SK-N-MC (cell line): ENCODE data around the gene RMI2.
A peak's percentile ranks its signal among the peaks of the same experiment; 100 is the strongest.

Source experiments
- DNase-seq: peaks from one replicate; pipeline ENCODE4 v3.0.0-alpha.2; 2011; ENCODE audit warnings: low read depth, low spot score
- H3K27ac ChIP-seq: fragments of 200-600 bp; sonication (generic); 2 replicates; pipeline ENCODE4 v1.5.1; 2016; ENCODE audit warnings: mixed run types
- H3K36me3 ChIP-seq: fragments of 200-600 bp; sonication (generic); 2 replicates; pipeline ENCODE4 v1.6.1; 2017; ENCODE audit warnings: antibody characterized with exemption, low read length, mixed read lengths; ENCODE audit not compliant: insufficient read depth
- H3K4me3 ChIP-seq: fragments of 200-600 bp; sonication (generic); 2 replicates; pipeline ENCODE4 v1.5.1; 2016
- H3K9ac ChIP-seq: fragments of 200-600 bp; sonication (generic); 2 replicates; pipeline ENCODE4 v1.8.0; 2017; ENCODE audit warnings: mixed run types, mixed read lengths; ENCODE audit not compliant: insufficient read length
- H3K9me3 ChIP-seq: fragments of 200-600 bp; sonication (generic); 2 replicates; pipeline ENCODE4 v1.6.1; 2017; ENCODE audit warnings: low read depth, mild to moderate bottlenecking, antibody characterized with exemption, low read length, moderate library complexity, mixed read lengths
- EZH2 ChIP-seq: fragments of 200-600 bp; sonication (generic); IDR thresholded peaks from one replicate; pipeline ENCODE4 v1.6.1; 2017; ENCODE audit warnings: antibody characterized with exemption
- FOXP2 ChIP-seq: optimal IDR thresholded peaks from 2 replicates; pipeline ENCODE3; 2011; ENCODE audit warnings: mild to moderate bottlenecking, moderate library complexity; ENCODE audit not compliant: insufficient read depth; ENCODE audit errors: extremely low read length, control extremely low read depth
- POLR2AphosphoS5 ChIP-seq: IDR thresholded peaks from 2 replicates; pipeline ENCODE4 v1.6.1; 2012; ENCODE audit warnings: mild to moderate bottlenecking, low read depth, low read length, borderline replicate concordance

Gene RMI2

DNA sequence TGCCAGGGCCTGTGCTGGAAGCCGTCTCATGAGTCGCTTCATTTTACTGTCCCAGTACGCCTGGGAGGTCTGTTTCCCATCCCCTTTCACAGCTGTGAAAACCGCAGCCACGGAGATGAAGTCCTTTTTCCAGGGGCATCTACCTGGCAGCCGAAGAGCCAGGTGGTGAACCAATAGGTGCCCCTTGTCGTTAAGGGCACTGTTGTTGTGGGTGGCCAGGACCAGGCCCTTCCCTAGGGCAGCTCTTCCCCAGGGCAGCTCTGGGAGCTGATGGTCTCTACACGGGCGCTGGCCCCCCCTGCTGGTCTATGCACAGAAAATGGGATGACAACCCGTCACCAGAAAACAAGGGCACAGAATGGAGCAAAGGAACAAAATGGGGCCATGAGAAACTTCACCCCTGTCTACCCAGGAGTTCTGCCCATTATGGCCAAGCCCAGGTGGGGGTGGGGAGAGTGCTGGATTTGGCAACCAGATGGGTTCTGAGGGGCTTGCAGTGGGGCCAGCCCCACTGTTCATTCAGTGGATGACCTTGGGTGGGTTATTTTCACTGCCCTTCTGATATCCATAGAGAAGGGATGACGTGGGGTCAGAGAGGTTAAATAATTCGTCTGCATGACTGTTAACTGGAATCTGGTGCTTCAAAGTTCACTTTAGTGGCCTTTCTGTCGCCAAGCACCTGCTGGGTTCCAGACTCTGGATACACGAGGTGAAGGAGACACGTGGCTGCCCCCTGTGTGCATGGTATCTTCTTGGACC is 11.5 kb downstream of the RMI2 start:
- Histone ChIP-seq H3K9ac (no peak overlapping the region), H3K4me3 (no peak overlapping the region), H3K36me3 (peaks cover 12% of the 10 kb centered on the region; the same call in 1 of the 2 replicates), H3K9me3 (no peaks in the 10 kb centered on the region), H3K27ac (no peak overlapping the region)
- TF ChIP-seq FOXP2 (no peak), EZH2 (no peak), POLR2AphosphoS5 (no peak)
- DNase-seq = no peak

DNA sequence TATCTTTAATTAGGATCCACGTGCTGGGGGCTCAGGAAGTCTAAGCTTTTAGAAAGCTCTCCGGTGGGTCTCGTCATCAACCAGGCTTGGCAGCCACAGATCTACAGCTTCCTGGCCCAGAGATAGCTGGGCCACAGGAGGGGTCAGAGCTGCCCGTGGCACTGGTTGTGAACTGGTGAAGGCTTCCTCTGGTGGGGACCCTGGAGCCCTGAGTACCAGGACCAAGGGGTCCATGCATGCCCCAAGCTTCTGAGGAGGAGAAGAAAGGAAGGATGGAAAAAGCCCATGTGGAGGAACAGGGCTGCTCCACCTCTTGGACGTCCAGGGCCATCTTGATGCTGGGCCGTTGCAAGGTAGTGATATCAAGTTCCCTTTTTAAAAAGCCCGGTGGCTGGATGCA is 13.3 kb downstream of the RMI2 start:
- TF ChIP-seq FOXP2 = no peak
- TF ChIP-seq EZH2 = no peak
- no peak for TF ChIP-seq POLR2AphosphoS5
- Histone ChIP-seq H3K27ac (no peak overlapping the region), H3K9ac (no peak overlapping the region), H3K9me3 (no peaks in the 10 kb centered on the region), H3K4me3 (no peak overlapping the region), H3K36me3 (peaks cover 4% of the 10 kb centered on the region; the same call in 1 of the 2 replicates)
- DNase-seq = no peak

DNA sequence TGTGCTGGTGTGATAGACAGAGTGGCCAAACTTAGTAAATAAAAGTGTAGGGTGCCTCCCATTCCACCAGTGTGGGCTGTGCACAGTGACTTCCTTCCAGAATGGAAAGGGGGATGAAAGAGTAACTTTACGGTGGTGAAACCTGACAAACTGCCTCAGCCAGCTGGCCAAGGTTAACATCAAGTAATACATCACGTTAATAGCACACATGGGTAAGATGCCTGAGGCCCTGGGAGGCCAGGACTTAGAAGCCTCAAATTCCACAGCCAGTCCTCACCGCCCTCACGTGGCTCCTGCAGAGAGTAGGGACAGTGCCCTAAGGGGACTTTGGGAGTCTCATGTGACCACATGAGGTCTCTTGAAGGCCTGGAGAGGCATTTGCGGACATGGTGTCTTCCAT is 14.1 kb downstream of the RMI2 start:
- H3K9me3 ChIP-seq = no peaks in the 10 kb centered on the region
- H3K9ac ChIP-seq = no peak overlapping the region
- H3K36me3 ChIP-seq = no peaks in the 10 kb centered on the region
- peak overlapping the region; percentile 96 for H3K27ac ChIP-seq
- DNase-seq = no peak
- no peak overlapping the region for H3K4me3 ChIP-seq
- TF ChIP-seq EZH2 = no peak
- TF ChIP-seq FOXP2 = no peak
- no peak for TF ChIP-seq POLR2AphosphoS5

DNA sequence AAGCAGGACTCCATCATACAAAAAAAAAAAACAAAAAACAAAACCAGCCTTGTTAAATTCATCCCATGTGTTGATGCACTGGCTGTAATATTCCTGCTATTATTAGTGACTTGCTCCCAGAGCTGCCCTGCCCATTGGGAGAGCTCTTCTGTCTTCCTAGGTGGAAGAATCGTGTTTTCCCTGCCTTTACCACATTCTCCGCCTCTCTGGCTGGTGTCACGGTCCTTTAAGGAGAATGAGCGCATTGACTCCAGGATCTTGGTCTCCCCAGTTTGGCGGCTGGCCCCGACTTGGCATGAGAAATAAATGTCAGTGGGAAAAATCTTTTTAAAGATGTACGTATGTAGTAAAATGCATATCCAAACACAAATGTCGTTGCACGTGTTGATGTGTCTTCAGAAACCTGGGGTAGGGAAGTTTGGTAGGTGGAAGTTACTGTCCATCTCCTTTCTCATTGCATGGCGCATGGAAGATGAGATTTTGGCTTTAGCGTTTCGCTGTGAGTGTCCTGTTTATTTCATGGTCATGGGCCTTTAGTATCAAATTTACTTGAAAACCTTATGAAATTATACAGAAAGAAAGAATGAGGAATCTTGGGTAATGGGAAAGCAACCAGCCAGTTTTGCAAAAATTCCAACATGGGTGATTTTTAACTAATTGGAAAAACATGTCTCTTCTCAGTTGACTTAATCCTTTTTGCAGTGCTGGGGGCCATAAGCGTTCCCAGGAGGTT is 15.5 kb downstream of the RMI2 start:
- no peaks in the 10 kb centered on the region for H3K9me3 ChIP-seq
- peak overlapping the region; percentile 75 for H3K4me3 ChIP-seq
- no peaks in the 10 kb centered on the region for H3K36me3 ChIP-seq
- TF ChIP-seq FOXP2 (no peak), POLR2AphosphoS5 (no peak; the same call in 1 of the 2 replicates), EZH2 (no peak)
- H3K9ac ChIP-seq = peak overlapping the region; percentile 55
- DNase-seq = peak; percentile 72
- peak overlapping the region; percentile 96 for H3K27ac ChIP-seq

DNA sequence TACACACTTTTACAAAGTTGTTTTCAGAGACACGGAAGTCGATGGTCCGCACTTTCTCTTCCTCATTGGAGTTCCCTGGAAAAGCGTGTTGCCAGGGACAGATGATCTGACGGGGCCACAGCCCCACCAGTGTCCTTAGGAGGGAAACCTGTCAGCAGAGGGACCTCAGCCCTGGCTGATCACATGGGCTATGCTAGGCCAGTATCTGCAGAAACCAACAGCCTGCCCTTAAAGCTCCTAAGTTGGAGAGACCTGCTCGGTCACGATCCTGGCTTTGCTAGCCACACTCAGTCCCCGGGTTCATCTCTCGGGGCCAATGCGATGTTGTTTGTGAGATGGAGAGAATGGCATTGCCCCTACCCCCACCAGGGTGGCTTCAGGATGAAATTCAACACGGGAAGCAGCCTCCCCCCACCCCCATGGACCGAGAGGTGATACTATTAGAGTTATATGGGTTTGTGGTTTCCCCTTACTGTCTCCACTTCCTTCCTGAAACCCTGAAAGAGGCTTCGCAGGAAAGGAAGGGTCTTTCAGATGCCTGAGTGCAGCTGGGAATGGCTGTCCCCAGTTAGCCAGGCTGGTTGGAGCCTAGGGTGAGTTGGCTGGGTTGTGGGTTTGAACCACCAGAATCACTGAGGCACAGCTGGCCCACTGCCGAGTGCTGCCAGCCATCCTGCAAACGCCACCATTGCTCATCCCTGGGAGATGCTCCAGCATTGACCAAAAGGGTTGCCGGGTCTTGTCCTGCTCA is 16.6 kb downstream of the RMI2 start:
- Histone ChIP-seq H3K27ac (peak overlapping the region; percentile 96), H3K9me3 (no peaks in the 10 kb centered on the region), H3K9ac (peak overlapping the region; percentile 54), H3K36me3 (no peaks in the 10 kb centered on the region), H3K4me3 (peak overlapping the region; percentile 75)
- no peak for DNase-seq
- TF ChIP-seq POLR2AphosphoS5 = peak; percentile 58; the same call in 1 of the 2 replicates
- peak; percentile 8 for TF ChIP-seq FOXP2
- TF ChIP-seq EZH2 = no peak

DNA sequence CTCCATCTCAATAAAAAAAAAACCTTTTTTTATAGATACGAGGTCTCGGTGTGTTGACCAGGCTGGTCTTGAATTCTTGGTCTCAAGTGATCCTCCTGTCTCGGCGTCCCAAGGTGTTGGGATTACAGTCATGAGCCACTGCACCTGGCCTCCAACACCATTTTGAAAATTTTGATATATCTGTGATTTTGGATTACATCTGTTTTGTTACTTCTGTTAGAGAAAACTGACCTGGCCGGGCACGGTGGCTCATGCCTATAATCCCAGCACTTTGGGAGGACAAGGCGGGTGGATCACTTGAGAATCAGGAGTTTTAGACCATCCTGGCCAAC is 18.6 kb downstream of the RMI2 start:
- Histone ChIP-seq H3K4me3 (no peak overlapping the region), H3K36me3 (no peaks in the 10 kb centered on the region), H3K9me3 (no peaks in the 10 kb centered on the region), H3K9ac (no peak overlapping the region), H3K27ac (no peak overlapping the region)
- DNase-seq = no peak
- TF ChIP-seq POLR2AphosphoS5 = no peak
- no peak for TF ChIP-seq EZH2
- no peak for TF ChIP-seq FOXP2

DNA sequence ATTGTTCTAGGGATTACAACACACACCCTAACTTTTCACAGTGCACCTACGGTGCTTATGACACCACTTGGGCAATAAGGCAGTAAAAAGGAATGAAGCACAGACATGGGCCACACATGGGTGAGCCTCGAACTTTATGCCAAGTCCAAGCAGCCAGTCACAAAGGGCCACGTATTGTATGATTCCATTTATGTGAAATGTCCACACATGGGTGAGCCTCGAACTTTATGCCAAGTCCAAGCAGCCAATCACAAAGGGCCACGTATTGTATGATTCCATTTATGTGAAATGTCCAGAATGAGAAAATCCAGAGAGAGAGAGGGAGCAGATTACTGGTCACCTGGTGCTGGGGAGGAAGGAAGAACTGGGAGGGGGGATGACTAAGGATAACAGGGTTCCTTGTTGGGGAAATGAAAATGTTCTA is 22.2 kb downstream of the RMI2 start:
- Histone ChIP-seq H3K9ac (no peak overlapping the region), H3K36me3 (no peaks in the 10 kb centered on the region), H3K9me3 (no peaks in the 10 kb centered on the region), H3K4me3 (no peak overlapping the region), H3K27ac (no peak overlapping the region)
- no peak for DNase-seq
- no peak for TF ChIP-seq EZH2
- no peak for TF ChIP-seq POLR2AphosphoS5
- no peak for TF ChIP-seq FOXP2
